HCT116 (cell line): ENCODE results near the gene EPHA10. TPM values are rescaled to one million over a fixed set of nuclear protein-coding genes. Genes with fewer than 3 reads are reported as not detected.
A peak's percentile ranks its signal among the peaks of the same experiment; 100 is the strongest.

ENCODE experiments used
- ATAC-seq: fragments of 200-7000 bp; cut with Tn5 transposase; 2 replicates; pipeline ENCODE4 v1.9.1; 2020; ENCODE audit warnings: mild to moderate bottlenecking, moderate library complexity
- BruUV-seq: library from RNA; stranded (reverse); fragments of 400-500 nt; replicated peaks from 2 replicates; lab custom pipeline; 2021; lab: Mats Ljungman, UMichigan
- CTCF ChIA-PET: fragments of 300-600 bp; sonication (Branson Sonifier 250); formaldehyde crosslinking; loops from one replicate; lab custom pipeline; 2021; ENCODE audit warnings: antibody characterized with exemption; lab: Charles Lee
- POLR2A ChIA-PET: fragments of 300-600, 350-600 bp; sonication (Branson Sonifier 250); formaldehyde crosslinking; loops from one replicate; lab custom pipeline; 2021; ENCODE audit warnings: antibody characterized with exemption; lab: Charles Lee
- RAD21 ChIA-PET, 2 experiments: fragments of 300-600 bp; sonication (Branson Sonifier 250); formaldehyde crosslinking; loops; one replicate each; lab custom pipeline; 2023; ENCODE audit warnings: low total read pairs in 2 of 2; ENCODE audit not compliant: uncharacterized antibody in 2 of 2, unreplicated experiment in 2 of 2, low non-redundant PET in 1 of 2; lab: Charles Lee
- DNase-seq: peaks from one replicate; pipeline ENCODE4 v3.0.0-alpha.2; 2010; ENCODE audit warnings: low read depth, low spot score
- H2AFZ ChIP-seq: fragments of 200-600 bp; shearing (Covaris generic), sonication (generic); 2 replicates; pipeline ENCODE4 v1.6.1; 2017; ENCODE audit warnings: low read depth, mixed run types, mixed read lengths, antibody characterized with exemption, low read length; ENCODE audit not compliant: poor library complexity, severe bottlenecking
- H3K27ac ChIP-seq: 2 replicates; pipeline ENCODE4 v1.5.1; 2012; ENCODE audit warnings: low read depth, low read length
- H3K27me3 ChIP-seq: fragments of 200-600 bp; sonication (generic); 2 replicates; pipeline ENCODE4 v1.6.1; 2016; ENCODE audit warnings: mixed run types, low read length, mixed read lengths; ENCODE audit not compliant: insufficient read depth
- H3K36me3 ChIP-seq, 2 experiments: fragments of 200-500 bp in 1 of 2; fragments of 200-600 bp in 1 of 2; sonication (Bioruptor generic) in 1 of 2; sonication (generic) in 1 of 2; 2 replicates each; pipeline versions ENCODE4 v1.5.1 to v1.6.1; 2014 to 2016; ENCODE audit warnings: low read length in 2 of 2, inconsistent platforms in 1 of 2, mixed read lengths in 1 of 2, mixed run types in 1 of 2; ENCODE audit not compliant: insufficient read depth in 2 of 2, control insufficient read depth in 1 of 2
- H3K4me1 ChIP-seq, 2 experiments: fragments of 200-600 bp in 1 of 2; sonication (generic) in 1 of 2; 2 replicates each; pipeline versions ENCODE4 v1.5.1 to v1.6.1; 2012 to 2017; ENCODE audit warnings: low read length in 2 of 2, inconsistent platforms in 1 of 2, mild to moderate bottlenecking in 1 of 2, mixed read lengths in 1 of 2, mixed run types in 1 of 2, moderate library complexity in 1 of 2; ENCODE audit not compliant: insufficient read depth in 2 of 2, control insufficient read depth in 1 of 2
- H3K4me2 ChIP-seq: fragments of 200-600 bp; sonication (generic); 2 replicates; pipeline ENCODE4 v1.6.1; 2017; ENCODE audit warnings: mixed run types, low read length, mixed read lengths
- H3K4me3 ChIP-seq, 2 experiments: fragments of 200-600 bp in 1 of 2; sonication (generic) in 1 of 2; replicated peaks in 1 of 2; 2 replicates each; pipeline ENCODE4 v1.5.1; 2011 to 2016; ENCODE audit warnings: low read length in 2 of 2, control low read depth in 1 of 2, low read depth in 1 of 2, mild to moderate bottlenecking in 1 of 2, mixed read lengths in 1 of 2, mixed run types in 1 of 2
- H3K79me2 ChIP-seq: fragments of 200-600 bp; sonication (generic); 2 replicates; pipeline ENCODE4 v1.6.1; 2017; ENCODE audit warnings: mild to moderate bottlenecking, mixed run types, low read length, moderate library complexity, mixed read lengths; ENCODE audit not compliant: insufficient read depth
- H3K9ac ChIP-seq: fragments of 200-600 bp; sonication (generic); 2 replicates; pipeline ENCODE4 v1.6.1; 2016; ENCODE audit warnings: low read length, mixed read lengths
- H3K9me2 ChIP-seq: fragments of 200-600 bp; sonication (generic), shearing (Covaris generic); 2 replicates; pipeline ENCODE4 v1.6.1; 2017; ENCODE audit warnings: mixed run types, mild to moderate bottlenecking, moderate library complexity; ENCODE audit not compliant: insufficient read depth
- H3K9me3 ChIP-seq, 2 experiments: fragments of 200-500 bp in 1 of 2; fragments of 200-600 bp in 1 of 2; sonication (Bioruptor generic) in 1 of 2; sonication (generic) in 1 of 2; 2 replicates each; pipeline ENCODE4 v1.6.1; 2014 to 2017; ENCODE audit warnings: low read length in 2 of 2, mixed read lengths in 2 of 2, inconsistent platforms in 1 of 2, low read depth in 1 of 2, mild to moderate bottlenecking in 1 of 2, mixed run types in 1 of 2, moderate library complexity in 1 of 2; ENCODE audit not compliant: control insufficient read depth in 1 of 2, insufficient read depth in 1 of 2
- H4K20me1 ChIP-seq: fragments of 200-600 bp; sonication (generic), shearing (Covaris generic); 2 replicates; pipeline ENCODE4 v1.6.1; 2017; ENCODE audit warnings: mixed run types, mild to moderate bottlenecking, moderate library complexity; ENCODE audit not compliant: insufficient read depth
- CBX3 ChIP-seq: IDR thresholded peaks from 2 replicates; pipeline ENCODE4 v1.6.1; 2012; ENCODE audit warnings: low read depth
- CEBPB ChIP-seq: IDR thresholded peaks from 2 replicates; pipeline ENCODE4 v1.6.1; 2012; ENCODE audit warnings: low read depth
- EGR1 ChIP-seq: IDR thresholded peaks from 2 replicates; pipeline ENCODE4 v1.6.1; 2012; ENCODE audit warnings: low read depth
- ELF1 ChIP-seq: IDR thresholded peaks from 2 replicates; pipeline ENCODE4 v1.6.1; 2012; ENCODE audit warnings: low read depth, borderline replicate concordance
- EZH2 ChIP-seq: fragments of 200-600 bp; sonication (generic); IDR thresholded peaks from 2 replicates; pipeline ENCODE4 v1.6.1; 2017; ENCODE audit warnings: antibody characterized with exemption, mixed run types
- EZH2phosphoT487 ChIP-seq: fragments of 200-600 bp; IDR thresholded peaks from 2 replicates; pipeline ENCODE4 v1.6.1; 2018; ENCODE audit warnings: antibody characterized with exemption, borderline replicate concordance
- JUND ChIP-seq: IDR thresholded peaks from 2 replicates; pipeline ENCODE4 v1.6.1; 2012
- POLR2A ChIP-seq: IDR thresholded peaks from 2 replicates; pipeline ENCODE4 v1.7.0; 2011; ENCODE audit warnings: borderline replicate concordance; ENCODE audit not compliant: insufficient read depth, insufficient read length; ENCODE audit errors: extremely low read depth
- RAD21 ChIP-seq: IDR thresholded peaks from 2 replicates; pipeline ENCODE4 v1.6.1; 2012; ENCODE audit warnings: low read depth, mild to moderate bottlenecking
- SP1 ChIP-seq: IDR thresholded peaks from 2 replicates; pipeline ENCODE4 v1.6.1; 2012; ENCODE audit warnings: low read depth
- YY1 ChIP-seq: IDR thresholded peaks from 2 replicates; pipeline ENCODE4 v1.6.1; 2011; ENCODE audit warnings: low read length, low read depth, moderate library complexity, mild to moderate bottlenecking; ENCODE audit not compliant: insufficient replicate concordance; ENCODE audit errors: extremely low read depth
- ZBTB33 ChIP-seq: IDR thresholded peaks from 2 replicates; pipeline ENCODE4 v1.6.1; 2011; ENCODE audit warnings: mild to moderate bottlenecking, low read length, moderate library complexity; ENCODE audit not compliant: insufficient replicate concordance; ENCODE audit errors: extremely low read depth
- ZFX ChIP-seq: fragments of 450-650 bp; IDR thresholded peaks from 2 replicates; pipeline ENCODE4 v1.6.1; 2017
- ZNF274 ChIP-seq: fragments of 200-500 bp; sonication (Bioruptor generic); IDR thresholded peaks from 2 replicates; pipeline ENCODE4 v1.6.1; 2014; ENCODE audit warnings: mild to moderate bottlenecking, low read depth, low read length, inconsistent platforms
- intact Hi-C: fragments of 100-400 bp; cut with micrococcal nuclease; formaldehyde crosslinking; loops from 2 replicates; pipeline ENCODE4 v1.10.0; 2022
- total RNA-seq: library from RNA; stranded (reverse); gene quantifications from one replicate; pipeline ENCODE4 v1.2.1, GENCODE V29; 2021; ENCODE audit not compliant: unreplicated experiment
- TF ChIP-seq, protein P1 (sequence below): IDR thresholded peaks from 2 replicates; pipeline ENCODE4 v1.6.1; 2012
- TF ChIP-seq, protein P2 (sequence below), 3 experiments: fragments of 200-600 bp in 1 of 3; sonication (generic) in 1 of 3; IDR thresholded peaks in 2 of 3; conservative IDR thresholded peaks in 1 of 3; 2 replicates each; pipeline ENCODE4 v1.5.1; 2012 to 2017; ENCODE audit warnings: low read depth in 2 of 3, low read length in 2 of 3, antibody characterized with exemption in 1 of 3, borderline replicate concordance in 1 of 3, control low read depth in 1 of 3, mild to moderate bottlenecking in 1 of 3, mixed read lengths in 1 of 3, mixed run types in 1 of 3, moderate library complexity in 1 of 3; ENCODE audit not compliant: insufficient read depth in 1 of 3

Gene EPHA10
- total RNA-seq, 1 experiment from 2014 or later, result 6.5 TPM

DNA sequence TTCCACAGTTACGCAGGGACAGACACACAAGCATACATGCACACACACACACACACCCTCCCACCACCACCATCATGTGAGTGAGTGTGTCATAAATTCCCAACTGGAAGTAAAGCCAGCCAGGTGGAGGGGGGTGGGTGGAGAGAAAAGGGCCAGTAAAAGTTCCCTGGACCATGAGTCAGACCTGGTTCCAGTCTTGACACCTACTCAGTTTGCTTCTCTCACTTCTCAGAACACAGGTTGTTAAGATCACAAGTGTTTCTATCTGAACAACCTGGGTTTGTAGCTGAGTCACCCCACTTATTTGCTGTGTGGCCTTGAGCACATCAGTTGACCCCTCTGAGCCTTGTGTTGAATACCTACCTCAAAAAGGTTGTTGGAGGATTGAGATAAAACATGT is 9.6 kb downstream of the EPHA10 start:
- peaks cover 5 to 23% of the 10 kb centered on the region in 2 experiments; a peak in 3 of 4 replicates for H3K4me1 ChIP-seq
- no TSS peak for BruUV-seq
- TF ChIP-seq ELF1 (no peak), EGR1 (0 out of 2 replicates have a peak, but pooled peaks have one; percentile 15)
- TF ChIP-seq, all 23 proteins: peak for 1
- no peak overlapping the region for H3K4me3 ChIP-seq
- H3K27me3 ChIP-seq, result peaks cover 21% of the 10 kb centered on the region
- no peak overlapping the region for H3K9ac ChIP-seq
- no peak overlapping the region for H2AFZ ChIP-seq
- intact Hi-C loops, result no loop called here
- ChIA-PET RAD21 (no interaction called here), POLR2A (no interaction called here), CTCF (interaction anchor here (1.0 kb wide), 1 partner anchor 11 kb away, joined by 3 read pairs; no protein-coding TSS in a partner anchor)
- no peak overlapping the region for H3K27ac ChIP-seq
- ATAC-seq (no peak), DNase-seq (peak; percentile 6)
- H4K20me1 ChIP-seq, result no peaks in the 10 kb centered on the region
- H3K79me2 ChIP-seq, result no peaks in the 10 kb centered on the region
- no peaks in the 10 kb centered on the region for H3K9me3 ChIP-seq
- no peaks in the 10 kb centered on the region for H3K9me2 ChIP-seq
- H3K4me2 ChIP-seq, result peak overlapping the region; percentile 29; the same call in 1 of the 2 replicates
- no peaks in the 10 kb centered on the region for H3K36me3 ChIP-seq

DNA sequence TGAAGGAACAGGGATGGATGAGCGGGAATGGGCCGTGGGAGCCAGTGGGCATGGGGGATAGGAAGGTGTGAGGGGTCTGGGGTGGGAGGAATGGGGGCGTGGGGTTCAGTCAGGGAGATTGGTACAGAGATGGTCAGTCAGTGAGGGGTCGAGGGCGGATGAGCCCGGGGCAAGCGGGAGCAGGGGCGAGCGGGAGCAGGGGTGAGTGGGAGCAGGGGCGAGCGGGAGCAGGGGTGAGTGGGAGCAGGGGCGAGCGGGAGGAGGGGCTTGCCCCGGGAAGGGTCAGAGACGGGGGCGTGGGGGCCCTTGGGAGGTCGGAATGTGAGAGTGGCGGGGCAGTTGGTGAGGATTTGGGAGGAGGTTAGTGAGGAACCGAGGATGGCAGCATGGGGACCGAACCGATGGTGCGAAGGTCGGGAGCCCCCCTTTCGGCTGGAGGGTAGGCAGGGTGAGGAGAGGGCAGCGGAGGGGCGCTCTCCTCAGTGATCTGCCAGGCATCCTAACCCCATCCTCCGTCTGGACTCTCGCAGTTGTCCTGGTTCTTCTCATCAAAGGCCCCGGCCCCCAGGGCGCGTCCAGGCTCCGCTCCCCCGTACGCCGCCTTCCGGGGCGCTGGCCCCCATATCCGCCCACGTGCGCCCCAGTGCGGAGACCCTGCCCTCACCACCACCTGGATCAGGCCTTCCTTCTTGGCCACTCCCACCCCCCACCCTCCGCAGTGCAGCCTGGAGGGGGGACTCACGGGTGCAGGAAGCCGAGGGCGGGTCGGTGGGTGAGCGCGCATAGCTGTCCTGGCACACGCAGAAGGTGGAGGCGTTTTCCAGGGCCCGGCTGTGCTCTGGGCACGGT is 11.2 kb downstream of the EPHA10 start:
- Histone ChIP-seq H2AFZ (no peak overlapping the region), H3K9ac (peak overlapping the region; percentile 51), H3K4me3 (peak overlapping the region; percentile 51 to 61), H3K4me2 (peak overlapping the region; percentile 87), H4K20me1 (no peaks in the 10 kb centered on the region), H3K9me2 (no peaks in the 10 kb centered on the region), H3K27ac (no peak overlapping the region), H3K36me3 (no peaks in the 10 kb centered on the region), H3K79me2 (no peaks in the 10 kb centered on the region), H3K27me3 (peaks cover 5% of the 10 kb centered on the region; the same call in 1 of the 2 replicates), H3K4me1 (peaks cover 5 to 23% of the 10 kb centered on the region in 2 experiments; a peak in 3 of 4 replicates), H3K9me3 (no peaks in the 10 kb centered on the region)
- DNase-seq, result no peak
- intact Hi-C loops, result no loop called here
- RAD21 ChIA-PET, result no interaction called here
- no peak for ATAC-seq
- POLR2A ChIA-PET, result no interaction called here
- no TSS peak for BruUV-seq
- CTCF ChIA-PET, result no interaction called here
- TF ChIP-seq, protein P1, sequence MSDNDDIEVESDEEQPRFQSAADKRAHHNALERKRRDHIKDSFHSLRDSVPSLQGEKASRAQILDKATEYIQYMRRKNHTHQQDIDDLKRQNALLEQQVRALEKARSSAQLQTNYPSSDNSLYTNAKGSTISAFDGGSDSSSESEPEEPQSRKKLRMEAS, result no peak
- TF ChIP-seq ZBTB33 (no peak), JUND (no peak), RAD21 (no peak), POLR2A (no peak), SP1 (no peak), ZFX (no peak), YY1 (no peak), EZH2 (no peak), CEBPB (no peak), ZNF274 (no peak), EZH2phosphoT487 (no peak), CBX3 (no peak), ELF1 (no peak), EGR1 (no peak)
- TF ChIP-seq, protein P2, sequence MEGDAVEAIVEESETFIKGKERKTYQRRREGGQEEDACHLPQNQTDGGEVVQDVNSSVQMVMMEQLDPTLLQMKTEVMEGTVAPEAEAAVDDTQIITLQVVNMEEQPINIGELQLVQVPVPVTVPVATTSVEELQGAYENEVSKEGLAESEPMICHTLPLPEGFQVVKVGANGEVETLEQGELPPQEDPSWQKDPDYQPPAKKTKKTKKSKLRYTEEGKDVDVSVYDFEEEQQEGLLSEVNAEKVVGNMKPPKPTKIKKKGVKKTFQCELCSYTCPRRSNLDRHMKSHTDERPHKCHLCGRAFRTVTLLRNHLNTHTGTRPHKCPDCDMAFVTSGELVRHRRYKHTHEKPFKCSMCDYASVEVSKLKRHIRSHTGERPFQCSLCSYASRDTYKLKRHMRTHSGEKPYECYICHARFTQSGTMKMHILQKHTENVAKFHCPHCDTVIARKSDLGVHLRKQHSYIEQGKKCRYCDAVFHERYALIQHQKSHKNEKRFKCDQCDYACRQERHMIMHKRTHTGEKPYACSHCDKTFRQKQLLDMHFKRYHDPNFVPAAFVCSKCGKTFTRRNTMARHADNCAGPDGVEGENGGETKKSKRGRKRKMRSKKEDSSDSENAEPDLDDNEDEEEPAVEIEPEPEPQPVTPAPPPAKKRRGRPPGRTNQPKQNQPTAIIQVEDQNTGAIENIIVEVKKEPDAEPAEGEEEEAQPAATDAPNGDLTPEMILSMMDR (IDR thresholded peaks at IDR 0.05 in 2 of 3, conservative IDR thresholded peaks at IDR 0.05 in 1 of 3; ENCODE audit: borderline replicate concordance in 1 of 3, insufficient read depth in 1 of 3, low read depth in 2 of 3, low read length in 2 of 3), result no peak
